GM23338 (cell line): Measurements from ENCODE around the gene IGF1. TPM values are rescaled to one million over a fixed set of nuclear protein-coding genes. Genes with fewer than 3 reads are reported as not detected.

Source experiments
- ATAC-seq: fragments of 200-7000 bp; cut with Tn5 transposase; 3 replicates; pipeline ENCODE4 v1.9.1; 2020
- DNase-seq: peaks from one replicate; pipeline ENCODE4 v3.0.0-alpha.2; 2015; ENCODE audit warnings: low spot score
- H2AFZ ChIP-seq: fragments of 200-600 bp; sonication (generic); 2 replicates; pipeline ENCODE4 v1.8.0; 2016; ENCODE audit warnings: antibody characterized with exemption, mild to moderate bottlenecking, moderate library complexity
- H3F3A ChIP-seq: fragments of 200-600 bp; sonication (generic); replicated peaks from 2 replicates; pipeline ENCODE4 v1.8.0; 2017; ENCODE audit warnings: antibody characterized with exemption, mixed run types, low read depth
- H3K27ac ChIP-seq: fragments of 200-600 bp; sonication (generic); 2 replicates; pipeline ENCODE4 v1.6.1; 2016; ENCODE audit warnings: low read depth
- H3K27me3 ChIP-seq: fragments of 200-600 bp; sonication (generic); 2 replicates; pipeline ENCODE4 v1.8.0; 2016; ENCODE audit warnings: mild to moderate bottlenecking, mixed run types, moderate library complexity; ENCODE audit not compliant: insufficient read depth
- H3K36me3 ChIP-seq: fragments of 200-600 bp; sonication (generic); 2 replicates; pipeline ENCODE4 v1.8.0; 2016; ENCODE audit warnings: mild to moderate bottlenecking; ENCODE audit not compliant: insufficient read depth
- H3K4me1 ChIP-seq: fragments of 200-600 bp; sonication (generic); 2 replicates; pipeline ENCODE4 v1.8.0; 2016; ENCODE audit warnings: mild to moderate bottlenecking, moderate library complexity; ENCODE audit not compliant: insufficient read depth
- H3K4me2 ChIP-seq: fragments of 200-600 bp; sonication (generic); 2 replicates; pipeline ENCODE4 v1.7.1; 2017; ENCODE audit warnings: mixed run types
- H3K4me3 ChIP-seq: fragments of 200-600 bp; sonication (generic); 2 replicates; pipeline ENCODE4 v1.6.1; 2016; ENCODE audit warnings: mixed run types
- H3K79me2 ChIP-seq: fragments of 200-600 bp; sonication (generic); replicated peaks from 2 replicates; pipeline ENCODE4 v1.8.0; 2017; ENCODE audit warnings: mild to moderate bottlenecking; ENCODE audit not compliant: insufficient read depth
- H3K9me2 ChIP-seq: fragments of 200-600 bp; sonication (generic); 2 replicates; pipeline ENCODE4 v1.8.0; 2017; ENCODE audit not compliant: insufficient read depth
- H4K20me1 ChIP-seq: fragments of 200-600 bp; sonication (generic); replicated peaks from 2 replicates; pipeline ENCODE4 v1.8.0; 2017; ENCODE audit warnings: mild to moderate bottlenecking; ENCODE audit not compliant: insufficient read depth
- H3K27ac Mint-ChIP-seq: 2 replicates; pipeline ENCODE4 v1.8.0; 2020; ENCODE audit warnings: inconsistent platforms, mild to moderate bottlenecking, moderate library complexity, mixed read lengths
- H3K27me3 Mint-ChIP-seq: 3 replicates; pipeline ENCODE4 v1.8.0; 2022; ENCODE audit warnings: low read depth, mild to moderate bottlenecking, moderate library complexity, mixed read lengths, inconsistent platforms; ENCODE audit not compliant: insufficient read depth, poor library complexity
- H3K36me3 Mint-ChIP-seq: 3 replicates; pipeline ENCODE4 v1.8.0; 2021; ENCODE audit warnings: low read depth, mild to moderate bottlenecking, inconsistent platforms, moderate library complexity, mixed read lengths
- H3K4me1 Mint-ChIP-seq: 3 replicates; pipeline ENCODE4 v1.8.0; 2020; ENCODE audit warnings: mild to moderate bottlenecking, inconsistent platforms, mixed read lengths
- H3K4me3 Mint-ChIP-seq: 3 replicates; pipeline ENCODE4 v1.8.0; 2021; ENCODE audit warnings: moderate library complexity, mild to moderate bottlenecking, inconsistent platforms, mixed read lengths
- H3K9me3 Mint-ChIP-seq: 3 replicates; pipeline ENCODE4 v1.8.0; 2020; ENCODE audit warnings: moderate library complexity, mild to moderate bottlenecking, inconsistent platforms, mixed read lengths
- CREB1 ChIP-seq: fragments of 250-450 bp; sonication (Bioruptor Pico); IDR thresholded peaks from 2 replicates; pipeline ENCODE4 v1.5.0; 2020; ENCODE audit warnings: low read depth, mild to moderate bottlenecking, moderate library complexity
- CTCF ChIP-seq, 2 experiments: fragments of 200-600 bp in 1 of 2; sonication (generic) in 1 of 2; conservative IDR thresholded peaks; 2 replicates each; pipeline versions ENCODE4 v1.5.1 to v1.6.1; 2016 to 2017; ENCODE audit warnings: antibody characterized with exemption in 2 of 2, low read depth in 2 of 2, mild to moderate bottlenecking in 2 of 2, moderate library complexity in 1 of 2
- ETS1 ChIP-seq: IDR thresholded peaks from 2 replicates; pipeline ENCODE4 v1.6.1; 2016; ENCODE audit warnings: antibody characterized with exemption
- EZH2 ChIP-seq: fragments of 200-600 bp; sonication (generic); IDR thresholded peaks from one replicate; pipeline ENCODE4 v1.8.0; 2017; ENCODE audit warnings: antibody characterized with exemption, mild to moderate bottlenecking, low read depth; ENCODE audit not compliant: unreplicated experiment
- EZH2phosphoT487 ChIP-seq: fragments of 200-600 bp; sonication (generic); IDR thresholded peaks from one replicate; pipeline ENCODE4 v1.8.1; 2018; ENCODE audit warnings: antibody characterized with exemption; ENCODE audit not compliant: unreplicated experiment
- JUNB ChIP-seq: IDR thresholded peaks from one replicate; pipeline ENCODE4 v1.6.1; 2016; ENCODE audit warnings: antibody characterized with exemption; ENCODE audit not compliant: unreplicated experiment
- NANOG ChIP-seq: IDR thresholded peaks from 2 replicates; pipeline ENCODE4 v1.6.1; 2016; ENCODE audit warnings: antibody characterized with exemption, borderline replicate concordance
- POLR2AphosphoS5 ChIP-seq: IDR thresholded peaks from 2 replicates; pipeline ENCODE4 v1.6.1; 2016; ENCODE audit warnings: antibody characterized with exemption, low read depth
- REST ChIP-seq: IDR thresholded peaks from one replicate; pipeline ENCODE4 v1.6.1; 2018; ENCODE audit warnings: antibody characterized with exemption; ENCODE audit not compliant: unreplicated experiment
- STAT1 ChIP-seq: IDR thresholded peaks from one replicate; pipeline ENCODE4 v1.6.1; 2016; ENCODE audit warnings: antibody characterized with exemption; ENCODE audit not compliant: unreplicated experiment
- ZNF114 ChIP-seq: fragments of 250-450 bp; sonication (Bioruptor Pico); IDR thresholded peaks from 2 replicates; pipeline ENCODE4 v1.5.0; 2020; ENCODE audit warnings: mild to moderate bottlenecking, moderate library complexity
- ZNF331 ChIP-seq: fragments of 250-450 bp; sonication (Bioruptor Pico); IDR thresholded peaks from 2 replicates; pipeline ENCODE4 v1.5.0; 2020; ENCODE audit warnings: low read depth, mild to moderate bottlenecking, moderate library complexity
- ZNF462 ChIP-seq: fragments of 250-450 bp; sonication (Bioruptor Pico); IDR thresholded peaks from 2 replicates; pipeline ENCODE4 v1.5.0; 2020; ENCODE audit warnings: mild to moderate bottlenecking, moderate library complexity
- polyA plus RNA-seq: library from polyadenylated mRNA; unstranded; fragments of >200 nt; fragmentation: Nextera tagmentation; extraction: Ambion mirVana; gene quantifications from 2 replicates; pipeline ENCODE4 v1.2.1, GENCODE V29; 2016
- total RNA-seq: library from RNA; depleted of rRNA; stranded (reverse); fragments of >200 nt; shearing (Covaris generic); gene quantifications from 2 replicates; pipeline ENCODE4 v1.2.3, GENCODE V29; 2014

Gene IGF1
- total and polyA plus RNA-seq, 2 experiments from 2014 or later, result 0.29 TPM; not detected in 1

GRCh38 chr12:102419094-102419764, 61.1 kb downstream of the IGF1 start:
- Histone ChIP-seq H4K20me1 (no peaks in the 10 kb centered on the region), H3K27me3 (no peaks in the 10 kb centered on the region), H2AFZ (no peak overlapping the region), H3K36me3 (no peaks in the 10 kb centered on the region), H3K4me3 (no peak overlapping the region), H3K27ac (no peak overlapping the region), H3K79me2 (no peaks in the 10 kb centered on the region), H3K9me2 (no peaks in the 10 kb centered on the region), H3F3A (no peaks in the 10 kb centered on the region), H3K4me1 (no peaks in the 10 kb centered on the region), H3K4me2 (no peak overlapping the region)
- Mint-ChIP-seq H3K27me3 (peaks cover 2% of the 10 kb centered on the region), H3K4me3 (no peak overlapping the region), H3K4me1 (no peaks in the 10 kb centered on the region), H3K27ac (no peak overlapping the region), H3K9me3 (no peaks in the 10 kb centered on the region), H3K36me3 (no peaks in the 10 kb centered on the region)
- no peak for DNase-seq
- ATAC-seq, result no peak
- TF ChIP-seq ZNF114 (CRISPR knock-in tag) (no peak), ZNF331 (CRISPR knock-in tag) (no peak), EZH2 (no peak), CREB1 (no peak), CTCF (conservative IDR thresholded peaks at IDR 0.05; ENCODE audit: low read depth in 2 of 2) (no peak), JUNB (no peak), ZNF462 (CRISPR knock-in tag) (no peak), NANOG (no peak), REST (no peak), STAT1 (no peak), ETS1 (no peak), EZH2phosphoT487 (no peak), POLR2AphosphoS5 (no peak)
